ENCODE data around the gene APOL5. TPM values are rescaled to one million over a fixed set of nuclear protein-coding genes. Genes with fewer than 3 reads are reported as not detected.
"Not testable (repeated sequence)": the region's sequence is repeated elsewhere in the genome, so short reads cannot be mapped to it uniquely, and the experiment has no call there.

APOL5 gene
- not detected for total RNA-seq

- ATAC-seq = no peak
Observed at GRCh38 chr22:35717572-35717971, at the start of gene APOL5. TSS of gene APOL5 (plus strand) at chr22:35717872. CDS start at chr22:35717872, 0 bp downstream.

GRCh38 chr22:35674335-35674734 lies 43.3 kb upstream of the APOL5 start:
- ATAC-seq = no peak

GRCh38 chr22:35676065-35676464 lies 41.6 kb upstream of the APOL5 start:
- ATAC-seq = not testable (repeated sequence)

GRCh38 chr22:35677460-35678187 lies 40.0 kb upstream of the APOL5 start:
- no peak for ATAC-seq

- no peak for ATAC-seq
Observed at GRCh38 chr22:35678836-35679235, 38.8 kb upstream of the APOL5 start.

GRCh38 chr22:35679492-35679891 lies 38.2 kb upstream of the APOL5 start:
- ATAC-seq = not testable (repeated sequence)

GRCh38 chr22:35681454-35682052 lies 36.1 kb upstream of the APOL5 start:
- no peak for ATAC-seq

- ATAC-seq = no peak
Observed at GRCh38 chr22:35683560-35683959, 34.1 kb upstream of the APOL5 start.

GRCh38 chr22:35684270-35684700 lies 33.4 kb upstream of the APOL5 start:
- no peak for ATAC-seq

GRCh38 chr22:35684732-35685131 lies 32.9 kb upstream of the APOL5 start:
- ATAC-seq = no peak

GRCh38 chr22:35685731-35686130 lies 31.9 kb upstream of the APOL5 start:
- ATAC-seq = no peak

- ATAC-seq = no peak
Observed at GRCh38 chr22:35686298-35686697, 31.4 kb upstream of the APOL5 start.

- ATAC-seq = no peak
Observed at GRCh38 chr22:35687461-35687860, 30.2 kb upstream of the APOL5 start.

- ATAC-seq = no peak
Observed at GRCh38 chr22:35688913-35689675, 28.6 kb upstream of the APOL5 start.

- ATAC-seq = no peak
Observed at GRCh38 chr22:35690001-35690400, 27.7 kb upstream of the APOL5 start.

- ATAC-seq = no peak
Observed at GRCh38 chr22:35695202-35695601, 22.5 kb upstream of the APOL5 start.

- no peak for ATAC-seq
Observed at GRCh38 chr22:35697142-35697541, 20.5 kb upstream of the APOL5 start.

- ATAC-seq = not testable (repeated sequence)
Observed at GRCh38 chr22:35699852-35700251, 17.8 kb upstream of the APOL5 start.

GRCh38 chr22:35703861-35704584 lies 13.6 kb upstream of the APOL5 start:
- ATAC-seq = no peak

GRCh38 chr22:35705141-35705540 lies 12.5 kb upstream of the APOL5 start:
- ATAC-seq = no peak

- ATAC-seq = no peak
Observed at GRCh38 chr22:35708453-35708852, 9.2 kb upstream of the APOL5 start.

GRCh38 chr22:35708917-35709316 lies 8.8 kb upstream of the APOL5 start:
- no peak for ATAC-seq

- no peak for ATAC-seq
Observed at GRCh38 chr22:35711336-35711735, 6.3 kb upstream of the APOL5 start.
